DND-41 (cell line): ENCODE data around the gene CTF1.

Source experiments
- ATAC-seq: fragments of 200-7000 bp; cut with Tn5 transposase; 3 replicates; pipeline ENCODE4 v1.9.1; 2021; ENCODE audit warnings: low read depth; ENCODE audit not compliant: insufficient read depth
- DNase-seq: peaks from one replicate; pipeline ENCODE4 v3.0.0-alpha.2; 2020
- H2AFZ ChIP-seq: 2 replicates; pipeline ENCODE4 v1.6.0; 2012; ENCODE audit warnings: low read depth, low read length
- H3K27ac ChIP-seq: 2 replicates; pipeline ENCODE4 v1.5.1; 2012; ENCODE audit warnings: low read length, inconsistent platforms
- H3K27me3 ChIP-seq: fragments of 200-600 bp; sonication (generic); 2 replicates; pipeline ENCODE4 v1.6.0; 2012; ENCODE audit warnings: low read length, mild to moderate bottlenecking, inconsistent platforms; ENCODE audit not compliant: insufficient read depth, poor library complexity
- H3K36me3 ChIP-seq: 2 replicates; pipeline ENCODE4 v1.5.1; 2012; ENCODE audit warnings: low read length, inconsistent platforms; ENCODE audit not compliant: insufficient read depth
- H3K4me1 ChIP-seq: 2 replicates; pipeline ENCODE4 v1.5.1; 2012; ENCODE audit warnings: mild to moderate bottlenecking, low read length; ENCODE audit not compliant: insufficient read depth
- H3K4me2 ChIP-seq: 2 replicates; pipeline ENCODE4 v1.6.0; 2012; ENCODE audit warnings: mild to moderate bottlenecking, moderate library complexity, low read length, inconsistent platforms; ENCODE audit not compliant: insufficient read depth
- H3K4me3 ChIP-seq, 2 experiments: fragments of 200-600 bp in 1 of 2; shearing (Covaris generic) in 1 of 2; 2 replicates each; pipeline ENCODE4 v1.5.1; 2012 to 2016; ENCODE audit warnings: inconsistent platforms in 2 of 2, low read length in 2 of 2, mild to moderate bottlenecking in 2 of 2, low read depth in 1 of 2, moderate library complexity in 1 of 2
- H3K79me2 ChIP-seq: 2 replicates; pipeline ENCODE4 v1.6.0; 2012; ENCODE audit warnings: low read length, inconsistent platforms; ENCODE audit not compliant: insufficient read depth
- H3K9ac ChIP-seq: 2 replicates; pipeline ENCODE4 v1.6.0; 2012; ENCODE audit warnings: low read depth, mild to moderate bottlenecking, inconsistent platforms, low read length, moderate library complexity
- H3K9me3 ChIP-seq: 2 replicates; pipeline ENCODE4 v1.5.1; 2012; ENCODE audit warnings: low read length, moderate library complexity, mild to moderate bottlenecking, inconsistent platforms; ENCODE audit not compliant: insufficient read depth, severe bottlenecking
- H4K20me1 ChIP-seq: 2 replicates; pipeline ENCODE4 v1.6.0; 2012; ENCODE audit warnings: low read length; ENCODE audit not compliant: insufficient read depth
- CTCF ChIP-seq: IDR thresholded peaks from 2 replicates; pipeline ENCODE4 v1.5.1; 2012; ENCODE audit warnings: borderline replicate concordance, low read length, moderate library complexity, mild to moderate bottlenecking; ENCODE audit not compliant: poor library complexity, severe bottlenecking; ENCODE audit errors: extremely low read depth
- EZH2 ChIP-seq: IDR thresholded peaks from 3 replicates; pipeline ENCODE4 v1.6.1; 2012; ENCODE audit warnings: borderline replicate concordance, low read depth, mild to moderate bottlenecking, moderate library complexity, low read length, inconsistent platforms; ENCODE audit not compliant: severe bottlenecking

Gene CTF1

GRCh38 chr16:30900588-30900987, 4.2 kb downstream of the CTF1 start:
- Histone ChIP-seq H3K79me2 (peaks cover 2% of the 10 kb centered on the region; the same call in 1 of the 2 replicates), H3K27ac (no peak overlapping the region), H3K4me1 (peaks cover 37% of the 10 kb centered on the region), H3K36me3 (no peaks in the 10 kb centered on the region), H3K4me3 (no peak overlapping the region), H4K20me1 (no peaks in the 10 kb centered on the region), H3K27me3 (no peaks in the 10 kb centered on the region), H3K4me2 (no peak overlapping the region), H2AFZ (no peak overlapping the region), H3K9me3 (no peaks in the 10 kb centered on the region), H3K9ac (no peak overlapping the region)
- TF ChIP-seq CTCF, result no peak
- TF ChIP-seq EZH2, result no peak
- ATAC-seq (no peak), DNase-seq (no peak)

DNA sequence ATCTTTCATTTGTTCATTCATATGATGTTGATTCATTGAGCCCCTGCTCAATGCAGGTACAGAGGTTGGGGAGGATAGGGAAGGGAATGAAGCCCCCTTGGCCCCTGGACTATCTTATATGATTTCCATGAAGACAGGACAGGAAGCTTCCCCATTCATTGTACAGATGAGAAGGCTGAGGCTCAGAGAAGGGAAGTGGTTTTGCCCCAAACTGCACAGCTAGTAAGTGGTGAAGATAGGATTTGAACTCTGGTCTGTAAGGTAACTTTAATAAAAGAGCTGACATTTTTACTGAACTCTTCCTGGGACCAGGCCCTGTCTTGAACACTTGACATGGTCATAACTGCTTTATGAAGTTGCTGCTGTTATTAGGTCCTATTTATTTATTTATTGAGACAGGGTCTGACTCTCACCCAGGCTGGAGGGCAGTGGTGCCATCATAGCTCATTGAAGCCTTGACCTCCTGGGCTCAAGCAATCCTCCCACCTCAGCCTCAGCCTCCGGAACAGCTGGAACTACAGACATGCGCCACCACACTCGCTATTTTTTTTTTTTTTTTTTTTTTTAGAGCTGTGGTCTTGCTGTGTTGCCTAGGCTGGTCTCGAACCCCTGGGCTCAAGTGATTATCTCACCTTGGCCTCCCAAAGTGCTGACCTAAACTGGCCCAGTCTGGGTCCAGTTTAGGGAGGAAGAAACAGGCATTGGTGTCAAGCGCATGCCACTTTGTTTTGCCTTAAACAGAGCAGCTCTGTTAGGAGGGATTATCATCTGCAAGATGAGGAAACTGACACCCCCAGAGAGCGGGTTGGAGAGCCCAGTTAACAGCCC, 5.0 kb downstream of the CTF1 start:
- Histone ChIP-seq H3K4me1 (peaks cover 37% of the 10 kb centered on the region), H3K9me3 (no peaks in the 10 kb centered on the region), H3K4me3 (peak overlapping the region; percentile 5 to 71; a peak in 3 of 4 replicates), H4K20me1 (no peaks in the 10 kb centered on the region), H3K27ac (peak overlapping the region; percentile 96), H3K27me3 (no peaks in the 10 kb centered on the region), H3K4me2 (peak overlapping the region; percentile 91), H3K9ac (peak overlapping the region; percentile 80), H3K79me2 (peaks cover 2% of the 10 kb centered on the region; the same call in 1 of the 2 replicates), H2AFZ (peak overlapping the region; percentile 98), H3K36me3 (no peaks in the 10 kb centered on the region)
- TF ChIP-seq EZH2 (no peak), CTCF (no peak)
- no peak for ATAC-seq
- DNase-seq, result peak; percentile 29

- TF ChIP-seq CTCF, result peak; percentile 58
- no peak for TF ChIP-seq EZH2
- peak; percentile 70 for ATAC-seq
- Histone ChIP-seq H3K79me2 (peaks cover 2% of the 10 kb centered on the region; the same call in 1 of the 2 replicates), H3K4me2 (peak overlapping the region; percentile 91), H3K27me3 (no peaks in the 10 kb centered on the region), H3K4me3 (peak overlapping the region; percentile 29 to 71; a peak in 3 of 4 replicates), H2AFZ (peak overlapping the region; percentile 98), H4K20me1 (no peaks in the 10 kb centered on the region), H3K9me3 (no peaks in the 10 kb centered on the region), H3K36me3 (no peaks in the 10 kb centered on the region), H3K9ac (peak overlapping the region; percentile 80), H3K27ac (peak overlapping the region; percentile 96), H3K4me1 (peaks cover 37% of the 10 kb centered on the region)
- peak; percentile 68 for DNase-seq
Measured at GRCh38 chr16:30902029-30902972, 5.9 kb downstream of the CTF1 start.
